ENCODE measurements around the gene ADAM10.

The ADAM10 gene

GRCh38 chr15:58598829-58599210 is 150.7 kb downstream of the ADAM10 start:
- no CpG with 5 or more reads among the region's 4 CpGs for WGBS (ENCODE audit: insufficient coverage, insufficient read length)
- H3K27me3 ChIP-seq (ENCODE audit: control insufficient read depth, insufficient read depth, low read length) = no peaks in the 10 kb centered on the region
- no peak for DNase-seq (ENCODE audit: low read depth, low spot score)
- H3K4me1 ChIP-seq (ENCODE audit: control insufficient read depth, insufficient read depth, low read length) = no peaks in the 10 kb centered on the region
- no peaks in the 10 kb centered on the region for H3K36me3 ChIP-seq (ENCODE audit: control insufficient read depth, insufficient read depth, low read length)
- no peak overlapping the region for H3K4me3 ChIP-seq (ENCODE audit: low read length)
- H3K27ac ChIP-seq (ENCODE audit: low read length) = no peak overlapping the region
- H3K9me3 ChIP-seq (ENCODE audit: control insufficient read depth, insufficient read depth, low read length) = no peaks in the 10 kb centered on the region

GRCh38 chr15:58597943-58598828 is 151.3 kb downstream of the ADAM10 start:
- Histone ChIP-seq H3K4me1 (ENCODE audit: control insufficient read depth, insufficient read depth, low read length) (no peaks in the 10 kb centered on the region), H3K9me3 (ENCODE audit: control insufficient read depth, insufficient read depth, low read length) (no peaks in the 10 kb centered on the region), H3K27ac (ENCODE audit: low read length) (no peak overlapping the region), H3K36me3 (ENCODE audit: control insufficient read depth, insufficient read depth, low read length) (no peaks in the 10 kb centered on the region), H3K27me3 (ENCODE audit: control insufficient read depth, insufficient read depth, low read length) (no peaks in the 10 kb centered on the region), H3K4me3 (ENCODE audit: low read length) (no peak overlapping the region)
- WGBS (ENCODE audit: insufficient coverage, insufficient read length) = no CpG with 5 or more reads among the region's 4 CpGs
- peak; percentile 9 for DNase-seq (ENCODE audit: low read depth, low spot score)

GRCh38 chr15:58595516-58596263 is 153.8 kb downstream of the ADAM10 start:
- Histone ChIP-seq H3K4me3 (ENCODE audit: low read length) (no peak overlapping the region), H3K27me3 (ENCODE audit: control insufficient read depth, insufficient read depth, low read length) (no peaks in the 10 kb centered on the region), H3K27ac (ENCODE audit: low read length) (no peak overlapping the region), H3K36me3 (ENCODE audit: control insufficient read depth, insufficient read depth, low read length) (no peaks in the 10 kb centered on the region), H3K4me1 (ENCODE audit: control insufficient read depth, insufficient read depth, low read length) (no peaks in the 10 kb centered on the region), H3K9me3 (ENCODE audit: control insufficient read depth, insufficient read depth, low read length) (no peaks in the 10 kb centered on the region)
- no CpG with 5 or more reads among the region's 3 CpGs for WGBS (ENCODE audit: insufficient coverage, insufficient read length)
- DNase-seq (ENCODE audit: low read depth, low spot score) = no peak

- Histone ChIP-seq H3K4me3 (ENCODE audit: low read length) (no peak overlapping the region), H3K36me3 (ENCODE audit: control insufficient read depth, insufficient read depth, low read length) (no peaks in the 10 kb centered on the region), H3K4me1 (ENCODE audit: control insufficient read depth, insufficient read depth, low read length) (no peaks in the 10 kb centered on the region), H3K27me3 (ENCODE audit: control insufficient read depth, insufficient read depth, low read length) (no peaks in the 10 kb centered on the region), H3K27ac (ENCODE audit: low read length) (no peak overlapping the region), H3K9me3 (ENCODE audit: control insufficient read depth, insufficient read depth, low read length) (no peaks in the 10 kb centered on the region)
- 100% methylated on average over 1 of the region's 1 CpG for WGBS (ENCODE audit: insufficient coverage, insufficient read length)
- no peak for DNase-seq (ENCODE audit: low read depth, low spot score)
Observed at GRCh38 chr15:58594898-58595297, 154.6 kb downstream of the ADAM10 start.

- no peak overlapping the region for H3K4me3 ChIP-seq (ENCODE audit: low read length)
- H3K36me3 ChIP-seq (ENCODE audit: control insufficient read depth, insufficient read depth, low read length) = no peaks in the 10 kb centered on the region
- no peak for DNase-seq (ENCODE audit: low read depth, low spot score)
- no peak overlapping the region for H3K27ac ChIP-seq (ENCODE audit: low read length)
- no peaks in the 10 kb centered on the region for H3K4me1 ChIP-seq (ENCODE audit: control insufficient read depth, insufficient read depth, low read length)
- no peaks in the 10 kb centered on the region for H3K27me3 ChIP-seq (ENCODE audit: control insufficient read depth, insufficient read depth, low read length)
- WGBS (ENCODE audit: insufficient coverage, insufficient read length) = no CpG with 5 or more reads among the region's 1 CpG
- H3K9me3 ChIP-seq (ENCODE audit: control insufficient read depth, insufficient read depth, low read length) = no peaks in the 10 kb centered on the region
Observed at GRCh38 chr15:58593870-58594269, 155.6 kb downstream of the ADAM10 start.

GRCh38 chr15:58590926-58591325 is 158.6 kb downstream of the ADAM10 start:
- Histone ChIP-seq H3K36me3 (ENCODE audit: control insufficient read depth, insufficient read depth, low read length) (no peaks in the 10 kb centered on the region), H3K4me1 (ENCODE audit: control insufficient read depth, insufficient read depth, low read length) (no peaks in the 10 kb centered on the region), H3K27ac (ENCODE audit: low read length) (no peak overlapping the region), H3K27me3 (ENCODE audit: control insufficient read depth, insufficient read depth, low read length) (no peaks in the 10 kb centered on the region), H3K9me3 (ENCODE audit: control insufficient read depth, insufficient read depth, low read length) (no peaks in the 10 kb centered on the region), H3K4me3 (ENCODE audit: low read length) (no peak overlapping the region)
- WGBS (ENCODE audit: insufficient coverage, insufficient read length) = no CpG with 5 or more reads among the region's 1 CpG
- no peak for DNase-seq (ENCODE audit: low read depth, low spot score)

GRCh38 chr15:58590236-58590635 is 159.3 kb downstream of the ADAM10 start:
- Histone ChIP-seq H3K4me3 (ENCODE audit: low read length) (no peak overlapping the region), H3K27me3 (ENCODE audit: control insufficient read depth, insufficient read depth, low read length) (no peaks in the 10 kb centered on the region), H3K9me3 (ENCODE audit: control insufficient read depth, insufficient read depth, low read length) (no peaks in the 10 kb centered on the region), H3K27ac (ENCODE audit: low read length) (no peak overlapping the region), H3K4me1 (ENCODE audit: control insufficient read depth, insufficient read depth, low read length) (no peaks in the 10 kb centered on the region), H3K36me3 (ENCODE audit: control insufficient read depth, insufficient read depth, low read length) (no peaks in the 10 kb centered on the region)
- WGBS (ENCODE audit: insufficient coverage, insufficient read length) = no CpG with 5 or more reads among the region's 1 CpG
- no peak for DNase-seq (ENCODE audit: low read depth, low spot score)

GRCh38 chr15:58589047-58589446 is 160.5 kb downstream of the ADAM10 start:
- no peak for DNase-seq (ENCODE audit: low read depth, low spot score)
- H3K36me3 ChIP-seq (ENCODE audit: control insufficient read depth, insufficient read depth, low read length) = no peaks in the 10 kb centered on the region
- no peak overlapping the region for H3K4me3 ChIP-seq (ENCODE audit: low read length)
- no peaks in the 10 kb centered on the region for H3K9me3 ChIP-seq (ENCODE audit: control insufficient read depth, insufficient read depth, low read length)
- H3K27me3 ChIP-seq (ENCODE audit: control insufficient read depth, insufficient read depth, low read length) = no peaks in the 10 kb centered on the region
- no CpG with 5 or more reads among the region's 3 CpGs for WGBS (ENCODE audit: insufficient coverage, insufficient read length)
- no peaks in the 10 kb centered on the region for H3K4me1 ChIP-seq (ENCODE audit: control insufficient read depth, insufficient read depth, low read length)
- H3K27ac ChIP-seq (ENCODE audit: low read length) = no peak overlapping the region

GRCh38 chr15:58588096-58588495 is 161.4 kb downstream of the ADAM10 start:
- DNase-seq (ENCODE audit: low read depth, low spot score) = no peak
- Histone ChIP-seq H3K36me3 (ENCODE audit: control insufficient read depth, insufficient read depth, low read length) (no peaks in the 10 kb centered on the region), H3K27me3 (ENCODE audit: control insufficient read depth, insufficient read depth, low read length) (no peaks in the 10 kb centered on the region), H3K27ac (ENCODE audit: low read length) (no peak overlapping the region), H3K9me3 (ENCODE audit: control insufficient read depth, insufficient read depth, low read length) (no peaks in the 10 kb centered on the region), H3K4me1 (ENCODE audit: control insufficient read depth, insufficient read depth, low read length) (no peaks in the 10 kb centered on the region), H3K4me3 (ENCODE audit: low read length) (no peak overlapping the region)
- no CpG with 5 or more reads among the region's 1 CpG for WGBS (ENCODE audit: insufficient coverage, insufficient read length)

GRCh38 chr15:58587486-58587885 is 162.0 kb downstream of the ADAM10 start:
- H3K36me3 ChIP-seq (ENCODE audit: control insufficient read depth, insufficient read depth, low read length) = no peaks in the 10 kb centered on the region
- WGBS (ENCODE audit: insufficient coverage, insufficient read length) = no CpG with 5 or more reads among the region's 4 CpGs
- H3K4me3 ChIP-seq (ENCODE audit: low read length) = no peak overlapping the region
- H3K27me3 ChIP-seq (ENCODE audit: control insufficient read depth, insufficient read depth, low read length) = no peaks in the 10 kb centered on the region
- DNase-seq (ENCODE audit: low read depth, low spot score) = no peak
- no peak overlapping the region for H3K27ac ChIP-seq (ENCODE audit: low read length)
- no peaks in the 10 kb centered on the region for H3K9me3 ChIP-seq (ENCODE audit: control insufficient read depth, insufficient read depth, low read length)
- H3K4me1 ChIP-seq (ENCODE audit: control insufficient read depth, insufficient read depth, low read length) = no peaks in the 10 kb centered on the region
